T-cell (primary cell): ENCODE measurements around the gene POLR1E. TPM values are rescaled to one million over a fixed set of nuclear protein-coding genes. Genes with fewer than 3 reads are reported as not detected.
"Not testable (repeated sequence)": the region's sequence is repeated elsewhere in the genome, so short reads cannot be mapped to it uniquely, and the experiment has no call there.

Experiments used
- ATAC-seq, 4 experiments: fragments of 200-7000 bp in 3 of 4; fragments of 150-1000 bp in 1 of 4; cut with Tn5 transposase; replicated peaks in 1 of 4; 1 replicate in 3 of 4; 2 replicates in 1 of 4; pipeline ENCODE4 v1.10.0; 2021; ENCODE audit warnings: moderate library complexity in 3 of 4, mild to moderate bottlenecking in 2 of 4, moderate number of reproducible peaks in 1 of 4
- CTCF ChIA-PET, 2 donors: fragments of 300-600 bp; sonication (Branson Sonifier 250); formaldehyde crosslinking; loops; one replicate each; lab custom pipeline; 2022; ENCODE audit warnings: antibody characterized with exemption in 2 of 2; lab: Charles Lee
- POLR2A ChIA-PET, 2 donors: fragments of 300-600 bp; sonication (Branson Sonifier 250); formaldehyde crosslinking; loops; one replicate each; lab custom pipeline; 2022; ENCODE audit warnings: antibody characterized with exemption in 2 of 2; lab: Charles Lee
- DNase-seq, 35 experiments: peaks; one replicate each; pipeline versions ENCODE4 v3.0.0 to v3.0.0-alpha.2; 2013 to 2023
- H3K27ac ChIP-seq: one replicate; pipeline ENCODE4 v1.5.1; 2013; ENCODE audit warnings: low read length
- H3K27me3 ChIP-seq, 2 experiments: replicated peaks in 1 of 2; 1 replicate in 1 of 2; 2 replicates in 1 of 2; pipeline versions ENCODE4 v1.6.1 to v1.7.0; 2013; ENCODE audit warnings: low read length in 1 of 2, mixed read lengths in 1 of 2; ENCODE audit not compliant: control insufficient read depth in 2 of 2, insufficient read depth in 2 of 2; ENCODE audit errors: extremely low read depth in 1 of 2
- H3K36me3 ChIP-seq, 2 donors: 1 replicate in 1 of 2; 2 replicates in 1 of 2; pipeline versions ENCODE4 v1.6.1 to v1.7.0; 2013; ENCODE audit warnings: low read length in 1 of 2; ENCODE audit not compliant: control insufficient read depth in 2 of 2, insufficient read depth in 1 of 2; ENCODE audit errors: extremely low read depth in 1 of 2
- H3K4me1 ChIP-seq, 2 experiments: 1 replicate in 1 of 2; 2 replicates in 1 of 2; pipeline versions ENCODE4 v1.6.1 to v1.7.0; 2013; ENCODE audit warnings: low read length in 2 of 2, mixed read lengths in 1 of 2; ENCODE audit not compliant: insufficient read depth in 2 of 2, control insufficient read depth in 1 of 2; ENCODE audit errors: extremely low read depth in 1 of 2
- H3K4me3 ChIP-seq, 2 donors: 1 replicate in 1 of 2; 2 replicates in 1 of 2; pipeline versions ENCODE4 v1.5.1 to v1.7.0; 2013; ENCODE audit warnings: mild to moderate bottlenecking in 2 of 2, low read length in 1 of 2, moderate library complexity in 1 of 2; ENCODE audit not compliant: control insufficient read depth in 1 of 2; ENCODE audit errors: extremely low read depth in 1 of 2
- H3K9me3 ChIP-seq: 2 replicates; pipeline ENCODE4 v1.7.0; 2013
- H3K27ac Mint-ChIP-seq, 2 donors: one replicate each; pipeline ENCODE4 v1.8.0; 2020 to 2021; ENCODE audit warnings: mild to moderate bottlenecking in 2 of 2, mixed read lengths in 2 of 2
- H3K27me3 Mint-ChIP-seq, 2 donors: one replicate each; pipeline ENCODE4 v1.8.0; 2021 to 2022; ENCODE audit warnings: mixed read lengths in 2 of 2
- H3K36me3 Mint-ChIP-seq: one replicate; pipeline ENCODE4 v1.8.0; 2021; ENCODE audit warnings: mixed read lengths
- H3K4me1 Mint-ChIP-seq, 3 donors: one replicate each; pipeline ENCODE4 v1.8.0; 2020 to 2022; ENCODE audit warnings: mixed read lengths in 3 of 3, mild to moderate bottlenecking in 1 of 3
- H3K4me3 Mint-ChIP-seq, 3 donors: one replicate each; pipeline ENCODE4 v1.8.0; 2020 to 2022; ENCODE audit warnings: mild to moderate bottlenecking in 3 of 3, mixed read lengths in 3 of 3, moderate library complexity in 3 of 3
- H3K9me3 Mint-ChIP-seq, 3 donors: one replicate each; pipeline ENCODE4 v1.8.0; 2020 to 2022; ENCODE audit warnings: mixed read lengths in 3 of 3
- WGBS: methylation state at CpG from one replicate; pipeline ENCODE4 v1.1.5; 2013; ENCODE audit warnings: missing lambda C conversion rate; ENCODE audit not compliant: insufficient coverage; 5-methylcytosine and 5-hydroxymethylcytosine counted together
- total RNA-seq, 35 experiments: library from RNA in 6 of 35; stranded (reverse) in 6 of 35; fragments of 120-200 nt in 1 of 35; gene quantifications; one replicate each; pipeline versions ENCODE4 v1.2.1 to v1.2.4 and lab custom pipeline; 2013 to 2026

Gene POLR1E
- total RNA-seq, 5 donors from 2014 or later (not counting 1 experiment from before 2014, with no cell fraction given): 31.5 to 37.4 (median 35.0) TPM

DNA sequence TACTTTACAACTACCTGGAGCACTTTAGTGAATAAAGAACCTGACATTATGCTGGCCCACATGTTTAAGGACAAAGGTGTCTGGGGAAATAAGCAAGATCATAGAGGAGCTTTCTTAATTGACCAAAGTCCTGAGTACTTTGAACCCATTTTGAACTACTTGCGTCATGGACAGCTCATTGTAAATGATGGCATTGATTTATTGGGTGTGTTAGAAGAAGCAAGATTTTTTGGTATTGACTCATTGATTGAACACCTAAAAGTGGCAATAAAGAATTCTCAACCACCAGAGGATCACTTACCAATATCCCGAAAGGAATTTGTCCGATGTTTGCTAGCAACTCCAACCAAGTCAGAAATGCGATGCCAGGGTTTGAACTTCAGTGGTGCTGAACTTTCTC is 8.3 kb upstream of the POLR1E start:
- H3K4me3 Mint-ChIP-seq, H3K27ac ChIP-seq, DNase-seq, H3K27ac Mint-ChIP-seq, H3K9me3 Mint-ChIP-seq, H3K4me1 Mint-ChIP-seq, H3K36me3 Mint-ChIP-seq, H3K4me3 ChIP-seq, H3K4me1 ChIP-seq, H3K9me3 ChIP-seq, H3K36me3 ChIP-seq, ATAC-seq, CTCF ChIA-PET: not testable (repeated sequence)
- 97% methylated on average over 3 of the region's 4 CpGs for WGBS
- H3K27me3 ChIP-seq: peaks cover 2 to 21% of the 10 kb centered on the region in 2 experiments
- H3K27me3 Mint-ChIP-seq: peaks cover 26 to 29% of the 10 kb centered on the region in 2 donors
- POLR2A ChIA-PET: interaction anchor here (0.5 to 0.6 kb wide), 2 partner anchors 10 to 28 kb away, joined by 3 read pairs; no protein-coding TSS in a partner anchor

DNA sequence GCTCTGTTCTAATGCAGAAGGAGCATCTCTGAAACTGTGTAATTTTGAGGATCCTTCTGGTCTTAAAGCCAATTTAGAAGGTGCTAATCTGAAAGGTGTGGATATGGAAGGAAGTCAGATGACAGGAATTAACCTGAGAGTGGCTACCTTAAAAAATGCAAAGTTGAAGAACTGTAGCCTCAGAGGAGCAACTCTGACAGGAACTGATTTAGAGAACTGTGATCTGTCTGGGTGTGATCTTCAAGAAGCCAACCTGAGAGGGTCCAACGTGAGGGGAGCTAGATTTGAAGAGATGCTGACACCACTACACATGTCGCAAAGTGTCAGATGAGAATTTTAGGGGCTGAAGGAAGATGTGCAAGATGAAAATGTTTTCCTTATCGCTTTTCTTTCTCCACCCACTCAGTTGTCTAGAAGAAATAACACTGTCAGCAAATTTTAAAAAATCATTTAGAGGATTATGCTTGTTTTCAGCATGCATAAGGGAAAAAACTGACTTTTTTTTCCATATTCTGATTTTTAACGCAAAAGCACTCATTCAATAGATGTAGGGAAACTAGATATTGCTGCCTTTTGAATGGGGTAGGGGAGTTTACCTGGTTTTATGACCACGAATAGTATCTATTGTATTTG is 7.6 kb upstream of the POLR1E start:
- H3K9me3 ChIP-seq, H3K4me3 Mint-ChIP-seq, H3K36me3 Mint-ChIP-seq, CTCF ChIA-PET, DNase-seq, H3K36me3 ChIP-seq, H3K4me3 ChIP-seq, H3K27ac ChIP-seq, H3K4me1 Mint-ChIP-seq, H3K4me1 ChIP-seq, H3K9me3 Mint-ChIP-seq, H3K27ac Mint-ChIP-seq, ATAC-seq: not testable (repeated sequence)
- peaks cover 2 to 21% of the 10 kb centered on the region in 2 experiments for H3K27me3 ChIP-seq
- no CpG with 5 or more reads among the region's 5 CpGs for WGBS
- POLR2A ChIA-PET: interaction anchor here in 1 of 2 donors (0.5 kb wide), 1 partner anchor 10 kb away, joined by 3 read pairs; no protein-coding TSS in a partner anchor
- peaks cover 26 to 29% of the 10 kb centered on the region in 2 donors for H3K27me3 Mint-ChIP-seq

GRCh38 chr9:37480759-37481158 is 5.0 kb upstream of the POLR1E start:
- CTCF ChIA-PET: interaction anchor here (0.6 to 1.3 kb wide), 3 partner anchors 15 to 63 kb away, joined by 3 read pairs; partner anchors contain the start of gene ZBTB5 (in 1 of the 2)
- no peak overlapping the region for H3K27ac Mint-ChIP-seq
- H3K4me1 Mint-ChIP-seq: peaks cover 10 to 11% (median 10%) of the 10 kb centered on the region in 3 donors
- WGBS: 80% methylated on average over 1 of the region's 3 CpGs
- peaks cover 0 to 9% of the 10 kb centered on the region in 2 experiments for H3K4me1 ChIP-seq
- H3K27ac ChIP-seq: no peak overlapping the region
- no peak for ATAC-seq
- H3K27me3 ChIP-seq: peaks cover 2 to 21% of the 10 kb centered on the region in 2 experiments
- no peaks in the 10 kb centered on the region for H3K36me3 Mint-ChIP-seq
- no peaks in the 10 kb centered on the region for H3K9me3 ChIP-seq
- no peak overlapping the region for H3K4me3 Mint-ChIP-seq
- peaks cover 26 to 29% of the 10 kb centered on the region in 2 donors for H3K27me3 Mint-ChIP-seq
- no peaks in the 10 kb centered on the region for H3K36me3 ChIP-seq
- H3K9me3 Mint-ChIP-seq: no peaks in the 10 kb centered on the region
- DNase-seq: no peak
- POLR2A ChIA-PET: no interaction called here
- no peak overlapping the region for H3K4me3 ChIP-seq

- H3K36me3 Mint-ChIP-seq: peaks cover 19% of the 10 kb centered on the region
- DNase-seq (no peak), ATAC-seq (no peak)
- 0% methylated on average over 7 of the region's 7 CpGs for WGBS
- ChIA-PET CTCF (interaction anchor here in 1 of 2 donors (0.5 to 1.6 kb wide), 4 partner anchors 10 to 884 kb away, joined by 4 to 8 read pairs (median 4); partner anchors contain the start of gene ZBTB5), POLR2A (interaction anchor here in 1 of 2 donors (0.7 to 2.0 kb wide), 5 partner anchors 10 to 106 kb away, joined by 3 to 10 read pairs (median 3); partner anchors contain the start of gene ZBTB5)
- Histone ChIP-seq H3K9me3 (no peaks in the 10 kb centered on the region), H3K4me1 (peaks cover 9 to 32% of the 10 kb centered on the region in 2 experiments), H3K36me3 (peaks cover 4 to 34% of the 10 kb centered on the region in 2 donors), H3K4me3 (peak overlapping the region; percentile 83 to 93), H3K27ac (peak overlapping the region; percentile 51), H3K27me3 (peaks cover 0 to 4% of the 10 kb centered on the region in 2 experiments)
- peaks cover 40 to 50% (median 41%) of the 10 kb centered on the region in 3 donors for H3K4me1 Mint-ChIP-seq
- H3K9me3 Mint-ChIP-seq: no peaks in the 10 kb centered on the region
- peak overlapping the region; percentile 84 to 97 for H3K27ac Mint-ChIP-seq
- H3K27me3 Mint-ChIP-seq: peaks cover 6 to 7% of the 10 kb centered on the region in 2 donors
- peak overlapping the region; percentile 89 to 97 (median 95) for H3K4me3 Mint-ChIP-seq
These were observed 488 bp downstream of the POLR1E start for GRCh38 chr9:37486256-37486615.

GRCh38 chr9:37486616-37487548 is 1.1 kb downstream of the POLR1E start:
- peak overlapping the region; percentile 89 to 97 (median 95) for H3K4me3 Mint-ChIP-seq
- Histone ChIP-seq H3K4me3 (peak overlapping the region; percentile 83 to 93), H3K4me1 (peaks cover 9 to 32% of the 10 kb centered on the region in 2 experiments), H3K27me3 (peaks cover 0 to 4% of the 10 kb centered on the region in 2 experiments), H3K27ac (peak overlapping the region; percentile 17), H3K36me3 (peaks cover 4 to 37% of the 10 kb centered on the region in 2 donors), H3K9me3 (no peaks in the 10 kb centered on the region)
- ATAC-seq: no peak
- H3K36me3 Mint-ChIP-seq: peaks cover 22% of the 10 kb centered on the region
- peak overlapping the region; percentile 84 to 97 for H3K27ac Mint-ChIP-seq
- CTCF ChIA-PET: interaction anchor here (0.6 to 1.6 kb wide), 3 partner anchors 22 to 92 kb away, joined by 3 to 8 read pairs (median 4); partner anchors contain the start of gene ZBTB5 (in 1 of the 2)
- no peak for DNase-seq
- H3K27me3 Mint-ChIP-seq: peaks cover under 1% of the 10 kb centered on the region in 2 donors
- no peaks in the 10 kb centered on the region for H3K9me3 Mint-ChIP-seq
- 63% methylated on average over 3 of the region's 7 CpGs for WGBS
- peaks cover 41 to 50% (median 41%) of the 10 kb centered on the region in 3 donors for H3K4me1 Mint-ChIP-seq
- POLR2A ChIA-PET: interaction anchor here in 1 of 2 donors (0.6 to 2.0 kb wide), 7 partner anchors 9 to 43 kb away, joined by 3 to 10 read pairs (median 3); partner anchors contain the start of gene ZBTB5

DNA sequence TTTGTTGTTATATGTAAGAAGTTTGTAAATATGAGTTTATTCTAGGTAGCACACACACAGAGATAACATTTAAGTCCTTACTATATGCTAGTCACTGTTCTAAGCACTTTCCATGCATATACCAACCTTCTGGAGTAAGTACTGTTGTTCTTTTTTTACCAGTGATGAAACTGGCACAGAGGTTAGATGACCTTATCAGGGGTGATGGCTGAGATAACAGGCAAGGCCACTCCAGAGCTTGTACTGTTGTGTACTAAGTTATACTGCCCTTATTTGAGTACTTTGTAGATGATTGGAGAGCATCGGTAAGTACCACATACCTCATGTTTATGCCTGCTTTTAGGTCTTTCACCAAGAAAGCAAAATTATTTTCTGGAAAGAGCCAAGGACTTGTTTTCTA is 6.2 kb downstream of the POLR1E start:
- no CpG with 5 or more reads among the region's 1 CpG for WGBS
- no peak overlapping the region for H3K4me3 Mint-ChIP-seq
- peaks cover 58% of the 10 kb centered on the region for H3K36me3 Mint-ChIP-seq
- peaks cover 17 to 85% of the 10 kb centered on the region in 2 donors for H3K36me3 ChIP-seq
- H3K4me3 ChIP-seq: no peak overlapping the region
- peaks cover 3 to 13% of the 10 kb centered on the region in 2 experiments for H3K4me1 ChIP-seq
- ATAC-seq: no peak
- CTCF ChIA-PET: no interaction called here
- H3K27me3 Mint-ChIP-seq: no peaks in the 10 kb centered on the region
- DNase-seq: no peak
- H3K9me3 Mint-ChIP-seq: no peaks in the 10 kb centered on the region
- no peak overlapping the region for H3K27ac Mint-ChIP-seq
- POLR2A ChIA-PET: no interaction called here
- no peaks in the 10 kb centered on the region for H3K27me3 ChIP-seq
- H3K4me1 Mint-ChIP-seq: peaks cover 18 to 29% (median 20%) of the 10 kb centered on the region in 3 donors
- no peaks in the 10 kb centered on the region for H3K9me3 ChIP-seq
- H3K27ac ChIP-seq: no peak overlapping the region
